Femur (tissue), 1 donor: ENCODE measurements around the gene ADCY1.

Source experiments
- DNase-seq: peaks from one replicate; pipeline ENCODE4 v3.0.0-alpha.2; 2017

ADCY1 gene

DNA sequence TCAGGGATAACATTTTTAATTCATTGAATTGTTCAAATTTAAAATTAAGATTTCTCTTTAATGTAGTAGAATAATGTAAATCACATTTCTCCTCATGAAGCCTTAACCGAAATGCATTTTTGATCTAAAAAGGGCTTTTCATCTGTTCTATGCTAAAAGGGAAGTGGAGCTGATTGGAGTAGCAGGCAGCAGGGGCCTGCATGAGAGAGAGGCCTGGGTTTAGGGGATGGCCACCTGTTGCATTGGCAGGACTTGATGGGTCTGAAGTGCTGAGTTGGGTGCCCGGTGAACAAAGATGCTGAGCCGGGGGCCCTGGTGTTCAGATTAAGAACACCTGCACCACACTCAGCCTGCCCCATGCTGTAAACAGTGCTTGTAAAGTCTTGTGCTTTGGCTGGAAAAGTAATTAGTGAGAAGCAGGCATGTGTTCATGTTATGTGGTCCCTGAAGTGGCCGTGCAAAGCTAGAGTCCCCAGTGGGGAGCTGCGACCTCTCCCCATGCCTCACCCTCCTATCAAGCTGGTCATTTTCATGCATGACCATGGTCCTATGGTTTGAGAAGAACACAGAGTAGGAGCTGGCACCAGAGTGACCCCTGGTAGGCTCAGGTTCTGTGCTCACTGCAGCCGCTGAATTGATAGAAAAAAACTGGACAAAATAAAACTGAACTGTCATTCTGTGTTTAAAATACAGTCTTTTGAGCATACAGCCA is 124.3 kb downstream of the ADCY1 start:
- DNase-seq = peak; percentile 5

DNA sequence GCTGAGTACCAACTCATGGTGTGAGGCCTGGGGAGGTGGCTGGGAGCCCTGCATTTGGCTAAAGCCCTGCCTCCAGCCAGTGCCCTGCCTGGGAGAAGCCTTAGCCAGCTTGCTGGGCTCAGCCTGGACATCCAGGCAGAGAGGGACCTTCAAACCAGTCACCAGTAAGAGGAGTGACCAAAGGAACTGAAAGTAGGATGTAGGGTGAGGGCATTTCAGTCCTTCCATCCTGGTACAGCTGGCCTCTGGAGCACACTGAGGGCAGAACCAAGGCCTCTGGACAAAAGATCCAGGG is 124.8 kb downstream of the ADCY1 start:
- DNase-seq = peak; percentile 8

DNA sequence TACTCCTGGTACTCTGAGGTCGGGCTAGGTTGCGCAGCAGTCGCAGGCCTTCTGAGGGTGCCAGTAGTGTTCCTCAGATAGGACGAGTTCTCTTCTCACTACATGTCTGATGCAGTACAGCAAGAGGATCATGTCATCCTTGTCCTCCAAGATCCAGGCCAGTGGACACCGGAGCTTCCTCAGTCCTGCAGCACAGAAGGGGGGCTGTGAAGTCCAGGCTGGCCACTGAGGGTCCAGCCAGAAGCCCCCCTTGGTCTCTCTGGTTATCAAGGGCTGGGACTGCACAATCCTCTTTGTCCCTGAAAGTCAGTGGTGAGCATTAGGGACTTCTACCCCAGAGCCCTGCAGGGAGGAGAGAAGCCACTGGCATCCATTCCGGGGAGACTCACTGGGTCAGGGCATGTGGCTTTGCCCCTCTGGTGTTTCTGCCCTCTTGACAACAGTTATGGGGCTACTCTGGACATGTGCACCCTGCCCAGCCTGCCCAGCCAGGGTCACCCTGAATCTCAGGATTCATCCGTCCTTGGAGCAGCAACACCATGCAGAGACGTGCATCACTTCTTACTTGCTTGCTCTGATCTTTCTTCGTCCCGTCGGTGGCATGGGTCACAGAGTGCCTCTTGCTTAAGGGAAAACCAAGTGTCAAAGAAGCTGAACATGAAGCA is 125.7 kb downstream of the ADCY1 start:
- DNase-seq = peak; percentile 1

DNA sequence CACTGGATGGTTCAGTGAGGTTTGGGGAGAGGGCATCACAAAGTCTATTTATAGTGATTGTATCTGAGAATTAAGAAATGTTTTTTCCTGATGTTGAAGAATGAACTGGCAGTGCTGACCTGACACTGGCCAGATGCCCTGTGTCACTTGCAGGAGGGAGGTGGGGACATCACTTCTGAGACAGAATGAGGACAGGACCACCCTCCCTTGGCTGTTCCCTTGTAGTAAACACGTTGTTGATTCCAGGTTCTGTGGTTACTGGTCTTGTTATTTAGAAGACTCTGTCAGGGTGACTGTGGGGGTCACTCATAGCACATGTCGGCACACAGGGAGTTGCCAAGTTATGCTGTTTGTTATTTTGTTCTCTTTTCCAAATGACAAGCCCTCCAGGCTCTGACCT is 126.4 kb downstream of the ADCY1 start:
- DNase-seq = peak; percentile 6

DNA sequence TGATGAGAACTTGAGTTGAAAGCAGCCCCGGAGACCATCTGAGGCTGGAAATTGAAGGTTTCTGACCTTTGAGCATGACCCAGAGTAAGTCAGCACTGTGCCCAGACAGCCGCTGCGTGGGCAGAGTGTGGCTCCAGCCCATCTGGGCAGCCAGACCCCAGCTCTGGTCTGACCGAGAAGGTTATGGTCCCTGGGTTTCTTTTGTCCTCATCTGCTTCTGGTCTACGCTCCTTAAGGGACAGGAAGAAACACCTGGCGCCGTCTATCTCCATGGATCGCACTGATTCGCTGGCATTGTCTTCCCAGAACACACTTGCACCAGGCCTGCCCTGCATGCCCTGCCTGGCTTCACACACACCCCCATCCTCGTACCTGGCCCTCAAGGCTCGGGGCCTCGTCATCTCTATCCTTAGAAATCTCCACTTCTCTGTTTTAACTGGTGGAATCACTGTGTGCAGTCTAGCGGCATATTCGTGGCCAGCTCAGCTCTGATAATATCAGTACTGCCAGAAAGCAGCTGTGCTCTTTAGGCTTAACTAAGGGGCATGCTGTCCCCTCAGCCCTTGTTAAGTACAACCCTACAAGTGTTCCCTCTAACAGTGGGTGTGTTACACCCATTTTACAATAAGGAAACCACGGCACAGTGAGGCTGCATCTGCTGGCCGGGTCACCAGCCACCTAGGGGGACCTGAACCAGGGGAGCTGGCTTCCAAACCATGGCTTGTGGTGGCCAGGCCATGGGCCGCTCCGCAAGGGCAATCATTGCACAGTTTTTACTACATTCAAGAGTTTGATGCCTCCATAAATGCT is 127.7 kb downstream of the ADCY1 start:
- DNase-seq = peak; percentile 5

DNA sequence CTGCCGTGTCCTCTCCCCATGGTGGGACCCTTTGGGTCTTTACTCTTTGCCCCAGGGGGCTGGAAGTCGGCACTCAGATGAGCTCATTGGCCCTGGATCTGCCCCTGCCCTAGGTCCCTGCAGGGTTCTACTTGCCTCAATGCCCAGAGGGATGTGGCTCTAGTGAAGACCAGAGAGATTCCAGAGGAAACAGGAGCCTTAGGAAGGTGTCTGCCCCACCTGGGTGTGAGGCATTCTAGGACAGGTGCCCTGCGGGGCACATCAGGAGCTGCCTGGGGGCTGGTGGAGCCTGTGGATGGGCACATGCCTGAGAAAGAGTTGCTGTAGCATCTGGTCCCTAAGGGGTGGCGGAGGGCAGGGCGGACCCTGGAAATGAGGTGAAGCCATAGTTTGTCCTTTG is 128.6 kb downstream of the ADCY1 start:
- DNase-seq = peak; percentile 1

DNA sequence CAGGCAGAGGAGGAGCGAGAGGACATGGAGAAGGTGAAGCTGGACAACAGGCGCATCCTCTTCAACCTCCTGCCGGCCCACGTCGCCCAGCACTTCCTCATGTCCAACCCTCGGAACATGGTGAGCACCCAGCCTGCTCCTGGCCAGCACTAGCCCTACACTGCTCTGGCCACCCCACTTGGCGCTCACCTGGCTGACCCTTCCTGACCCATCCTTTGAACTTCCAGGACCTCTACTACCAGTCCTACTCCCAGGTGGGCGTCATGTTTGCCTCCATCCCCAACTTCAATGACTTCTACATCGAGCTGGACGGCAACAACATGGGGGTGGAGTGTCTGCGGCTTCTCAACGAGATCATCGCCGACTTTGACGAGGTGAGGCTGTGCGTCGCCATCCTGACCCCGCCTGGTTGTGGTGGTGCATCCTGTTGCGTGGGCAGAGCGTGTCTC is 129.2 kb downstream of the ADCY1 start:
- peak; percentile 13 for DNase-seq

DNA sequence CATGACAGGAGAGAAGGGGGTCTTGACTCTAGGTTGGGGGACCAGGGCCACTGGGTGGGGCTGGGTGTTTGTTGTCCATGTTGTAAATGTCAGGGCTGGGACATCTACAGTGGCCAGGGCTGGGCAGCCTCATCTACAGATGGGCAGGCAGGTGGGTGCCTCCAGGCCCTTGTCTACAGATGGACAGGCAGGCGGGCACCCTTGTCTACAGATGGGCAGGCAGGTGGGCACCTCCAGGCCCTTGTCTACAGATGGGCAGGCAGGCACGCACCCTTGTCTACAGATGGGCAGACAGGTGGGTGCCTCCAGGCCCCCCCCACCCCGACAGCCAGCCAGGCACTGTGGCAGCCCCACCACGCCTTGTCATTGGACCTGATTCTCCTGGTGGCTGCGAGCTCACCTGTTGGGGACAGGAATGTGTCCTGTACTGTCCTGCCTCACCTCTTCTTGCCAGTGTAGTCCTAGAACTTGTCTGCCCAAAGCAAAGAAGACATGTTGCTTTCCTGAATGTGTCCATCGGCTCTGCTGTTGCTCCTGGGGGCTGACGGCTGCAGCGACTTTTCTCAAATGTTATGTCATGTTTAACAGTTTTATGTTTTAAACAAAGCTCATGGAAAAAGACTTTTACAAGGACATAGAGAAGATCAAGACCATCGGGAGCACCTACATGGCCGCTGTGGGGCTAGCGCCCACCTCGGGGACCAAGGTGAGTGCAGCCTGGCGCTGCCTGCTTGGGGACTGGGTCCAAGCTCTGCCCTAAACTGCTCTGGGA is 129.9 kb downstream of the ADCY1 start:
- DNase-seq = peak; percentile 7

DNA sequence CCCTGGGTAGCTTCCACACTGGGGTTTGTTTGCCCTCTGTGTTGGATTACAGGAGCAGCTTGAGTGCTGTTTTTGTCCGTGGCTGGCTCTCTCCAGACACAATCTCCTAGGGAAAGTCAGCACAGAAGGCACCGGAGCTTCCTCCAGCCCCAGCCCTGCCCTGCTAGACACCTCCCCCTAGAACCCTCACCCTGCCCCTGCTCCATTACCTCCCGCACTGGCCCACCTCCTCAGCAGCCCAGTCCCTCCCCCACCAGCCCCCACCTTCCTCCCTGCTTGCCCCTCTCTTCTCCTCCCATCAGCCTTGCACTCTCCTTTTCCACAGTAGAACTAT is 130.5 kb downstream of the ADCY1 start:
- DNase-seq = peak; percentile 6

DNA sequence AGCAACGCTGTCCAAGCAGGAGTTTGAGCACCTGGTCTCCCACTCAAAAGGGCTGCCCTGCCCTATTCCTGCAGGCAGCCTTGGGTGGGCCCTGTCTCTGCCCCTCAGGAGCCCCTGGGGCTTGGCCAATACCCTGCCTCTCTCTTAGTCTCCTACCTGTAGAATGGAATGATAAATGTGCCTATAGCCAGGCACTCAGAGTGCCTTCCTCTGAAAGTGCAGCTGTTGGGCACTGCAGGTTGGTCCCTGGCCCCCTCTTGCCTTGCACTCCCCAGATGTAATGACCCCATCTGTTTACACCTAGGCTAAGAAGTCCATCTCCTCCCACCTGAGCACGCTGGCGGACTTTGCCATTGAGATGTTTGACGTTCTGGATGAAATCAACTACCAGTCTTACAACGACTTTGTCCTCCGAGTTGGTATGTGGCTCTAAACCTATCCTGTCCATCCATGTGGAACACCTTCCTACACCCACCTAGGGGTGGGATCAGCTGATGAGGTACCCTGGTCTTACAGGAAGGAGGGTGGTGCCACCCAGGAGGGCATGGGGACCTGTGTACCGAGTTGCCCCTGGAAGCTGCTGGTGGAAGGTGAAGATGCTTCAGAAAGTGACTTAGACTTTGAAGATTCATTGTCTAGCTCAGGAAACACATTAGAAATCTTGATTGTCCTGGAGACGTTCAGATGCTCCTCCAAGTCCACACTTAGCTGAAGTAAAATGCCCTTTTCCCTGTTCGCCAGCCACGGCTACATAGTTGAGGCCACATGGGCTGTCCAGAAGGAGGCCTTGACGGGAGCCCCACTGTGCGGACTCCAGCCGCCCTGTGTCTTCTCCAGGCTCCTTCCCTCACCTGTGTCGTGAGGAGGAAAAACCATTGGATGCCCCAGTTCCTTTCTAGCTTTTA is 134.1 kb downstream of the ADCY1 start:
- peak; percentile 9 for DNase-seq

DNA sequence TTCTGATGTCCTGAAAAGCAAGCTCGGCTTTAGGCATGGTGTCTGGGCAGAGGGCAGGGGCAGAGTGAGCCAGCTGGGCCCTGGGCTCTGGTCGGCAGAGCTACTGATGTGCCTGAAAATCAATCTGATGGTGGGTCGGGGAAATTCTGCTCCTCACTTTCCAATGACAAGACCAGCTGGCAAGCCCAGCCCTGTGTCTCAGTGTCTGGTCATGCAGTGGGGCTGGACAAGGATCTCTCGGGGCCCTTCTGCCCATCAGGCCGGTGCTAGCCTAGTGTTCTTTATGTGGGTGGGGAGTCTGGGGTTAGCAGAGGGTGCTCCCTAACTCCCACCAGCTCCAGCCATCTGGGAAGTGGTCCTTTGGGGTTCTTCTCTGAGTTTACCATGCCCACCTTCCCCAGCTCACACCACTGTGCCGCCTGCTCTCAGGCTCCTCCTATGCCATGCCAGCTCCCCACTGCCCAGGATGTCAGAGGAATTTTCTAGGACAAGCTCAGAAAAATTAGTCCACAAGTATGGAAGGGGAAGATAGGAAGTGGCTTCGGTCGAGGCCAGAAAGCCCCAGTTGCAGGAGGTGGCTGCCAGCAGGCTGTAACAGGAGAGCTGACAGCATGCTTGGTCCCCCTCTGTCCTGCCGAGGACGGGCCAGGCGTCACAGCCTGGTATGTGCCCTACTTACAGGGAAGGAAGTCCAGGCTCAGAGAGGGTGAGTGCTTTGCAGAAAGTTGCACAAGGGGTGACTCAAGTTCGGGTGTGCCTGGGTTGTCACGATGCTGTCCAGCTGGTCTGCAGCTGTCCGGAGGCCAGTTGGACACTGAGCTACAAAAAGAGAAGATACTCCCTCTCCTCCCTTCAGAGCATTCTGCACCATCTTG is 135.2 kb downstream of the ADCY1 start:
- DNase-seq = peak; percentile 16

DNA sequence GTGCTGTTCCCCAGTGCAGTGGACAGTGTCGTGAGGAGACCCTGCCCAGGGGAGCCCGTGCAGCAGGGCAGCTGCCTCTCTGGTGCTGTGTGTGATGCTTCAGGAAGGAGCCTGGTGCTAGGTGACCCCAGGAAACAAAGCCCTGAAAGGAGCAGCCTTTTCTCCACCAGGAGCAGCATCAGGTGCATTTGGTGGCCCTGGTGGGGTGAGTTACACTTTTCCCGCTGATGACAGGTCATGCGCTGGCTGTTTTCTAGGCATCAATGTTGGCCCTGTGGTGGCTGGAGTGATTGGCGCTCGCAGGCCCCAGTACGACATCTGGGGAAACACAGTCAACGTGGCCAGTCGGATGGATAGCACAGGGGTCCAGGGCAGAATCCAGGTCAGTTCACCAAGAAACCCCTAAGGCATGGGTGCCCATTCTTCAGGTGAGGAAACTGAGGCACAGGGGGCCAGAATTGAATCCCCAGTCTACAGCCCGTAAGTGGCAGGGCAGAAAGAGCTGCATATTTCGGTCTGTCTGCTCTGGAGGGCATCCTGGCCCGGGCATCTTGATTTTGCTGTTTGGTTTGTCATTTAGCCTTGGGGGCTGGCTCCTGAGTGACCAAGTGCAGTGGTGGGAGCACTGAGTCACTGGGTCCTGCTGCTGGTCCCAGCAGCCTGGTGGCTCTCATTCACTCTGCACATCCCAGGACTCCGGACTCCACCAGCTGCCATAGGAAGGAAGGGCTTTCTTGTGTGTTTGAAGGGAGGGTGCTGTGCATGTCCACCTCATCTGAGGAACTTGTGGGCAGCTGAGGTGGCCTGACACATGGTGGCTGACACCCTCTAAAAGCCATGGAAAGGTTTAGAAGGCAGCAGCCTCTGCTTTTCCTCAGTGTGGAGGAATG is 136.3 kb downstream of the ADCY1 start:
- DNase-seq = peak; percentile 11

DNA sequence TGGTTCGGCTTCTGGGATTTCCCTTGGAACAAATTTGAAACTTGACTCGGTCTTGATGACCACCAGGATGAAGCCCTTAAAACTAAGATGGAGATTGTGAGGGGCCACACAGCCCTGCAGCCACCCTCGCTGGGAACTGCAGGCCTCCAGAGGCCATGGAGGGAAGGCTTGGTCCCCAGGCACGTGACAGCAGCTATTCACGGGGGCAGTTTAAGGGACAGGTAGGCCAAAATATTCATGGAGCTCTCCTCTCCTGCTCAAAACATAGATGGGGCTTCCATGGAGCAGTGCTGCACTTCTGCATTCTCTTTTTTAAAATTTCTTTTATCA is 137.0 kb downstream of the ADCY1 start:
- no peak for DNase-seq

DNA sequence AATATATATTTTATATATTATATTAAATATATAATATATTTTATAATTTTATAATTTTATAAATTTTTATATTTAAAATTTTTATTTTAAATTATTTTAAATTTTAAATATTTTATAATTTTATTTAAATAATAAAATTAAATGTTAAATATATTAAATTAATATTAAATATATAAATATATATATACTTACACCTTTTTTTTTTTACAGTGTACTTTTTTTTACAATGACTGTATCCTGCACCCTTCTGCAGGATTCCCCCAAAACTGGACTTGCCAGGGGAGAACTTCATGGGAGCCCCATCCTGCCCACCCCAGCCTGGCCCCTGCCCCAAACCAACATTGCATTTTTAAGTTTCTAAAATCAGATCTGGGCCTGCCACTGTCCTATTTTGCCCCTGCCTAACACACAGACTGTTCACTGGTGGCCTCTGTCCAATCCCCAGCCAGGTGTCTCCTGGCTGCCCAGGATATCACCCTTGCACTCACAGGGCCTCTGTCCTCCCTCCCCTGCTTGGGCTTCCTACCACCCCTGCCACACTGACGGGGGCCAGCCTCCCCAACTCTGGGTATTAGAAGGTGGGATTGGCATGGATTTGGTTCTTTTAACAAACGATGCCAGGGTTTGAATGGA is 138.0 kb downstream of the ADCY1 start:
- peak; percentile 9 for DNase-seq

DNA sequence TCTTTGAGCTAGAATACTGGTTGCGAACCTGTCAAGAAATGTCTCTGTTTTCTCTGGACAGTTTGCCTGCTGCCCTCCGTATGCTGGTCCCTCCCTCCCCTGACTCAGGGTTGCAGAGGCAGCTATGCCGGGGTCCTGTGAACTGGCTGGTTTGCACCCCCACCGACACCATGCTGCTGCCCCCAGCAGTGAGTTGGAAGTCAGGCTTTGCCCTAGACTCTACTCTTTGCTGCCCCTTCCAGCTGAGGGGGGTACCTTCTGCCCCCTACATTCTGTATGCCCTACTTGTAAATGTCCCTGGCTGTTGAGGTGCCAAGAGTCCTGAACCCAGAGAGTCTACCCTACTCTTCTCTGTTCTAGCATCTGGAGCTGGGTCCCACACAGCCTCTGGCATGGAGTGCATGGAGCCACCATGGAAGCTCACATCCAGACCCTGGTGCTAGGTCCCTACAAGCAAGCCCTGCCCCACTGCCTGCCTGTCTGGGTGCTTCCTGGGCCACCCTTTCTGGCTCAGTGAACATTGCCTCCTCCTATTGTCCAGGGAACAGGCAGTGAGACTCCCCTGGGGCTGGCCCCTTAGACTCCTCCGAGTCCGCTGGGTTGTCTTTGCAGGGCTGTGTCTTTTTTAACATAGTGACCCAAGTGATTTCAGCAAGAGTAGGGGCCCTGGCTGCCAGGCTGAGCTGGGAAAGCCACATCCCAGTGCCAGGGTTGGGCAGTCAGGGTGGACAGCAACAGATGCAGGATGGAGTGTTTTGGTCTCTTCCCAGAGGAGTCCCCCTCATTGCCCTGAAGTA is 138.9 kb downstream of the ADCY1 start:
- peak; percentile 10 for DNase-seq

DNA sequence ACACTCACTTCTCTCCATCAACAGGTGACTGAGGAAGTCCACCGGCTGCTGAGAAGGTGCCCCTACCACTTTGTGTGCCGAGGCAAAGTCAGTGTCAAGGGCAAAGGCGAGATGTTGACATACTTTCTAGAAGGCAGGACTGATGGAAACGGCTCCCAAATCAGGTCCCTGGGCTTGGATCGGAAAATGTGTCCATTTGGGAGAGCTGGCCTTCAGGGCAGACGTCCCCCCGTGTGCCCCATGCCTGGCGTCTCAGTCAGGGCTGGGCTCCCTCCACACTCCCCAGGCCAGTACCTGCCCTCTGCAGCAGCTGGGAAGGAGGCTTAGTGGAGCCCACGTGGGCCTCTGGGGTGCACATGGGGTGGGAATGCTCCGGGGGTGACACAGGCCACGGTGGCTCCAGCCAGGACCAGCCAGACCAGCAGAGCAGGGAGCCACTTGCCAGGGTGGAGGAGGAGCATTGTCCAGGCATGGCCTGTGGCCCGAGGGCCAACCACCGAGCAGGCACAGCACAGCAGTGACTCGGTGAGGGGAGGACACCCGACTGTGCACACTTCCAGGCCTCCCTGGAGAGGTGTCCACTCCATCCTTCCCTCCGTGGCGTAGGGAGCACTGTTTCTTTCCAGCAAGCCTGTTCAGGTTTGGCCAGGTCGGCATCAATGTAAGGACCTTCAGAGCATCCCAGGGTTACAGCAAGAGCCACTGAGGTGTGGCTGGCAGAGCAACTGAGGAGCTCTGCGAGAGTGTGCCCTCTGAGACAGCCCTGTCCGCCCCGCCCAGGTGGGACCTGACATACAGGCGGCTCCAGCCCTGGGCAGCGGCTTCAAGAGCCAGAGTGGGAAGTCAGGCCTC is 139.7 kb downstream of the ADCY1 start:
- DNase-seq = peak; percentile 11

DNA sequence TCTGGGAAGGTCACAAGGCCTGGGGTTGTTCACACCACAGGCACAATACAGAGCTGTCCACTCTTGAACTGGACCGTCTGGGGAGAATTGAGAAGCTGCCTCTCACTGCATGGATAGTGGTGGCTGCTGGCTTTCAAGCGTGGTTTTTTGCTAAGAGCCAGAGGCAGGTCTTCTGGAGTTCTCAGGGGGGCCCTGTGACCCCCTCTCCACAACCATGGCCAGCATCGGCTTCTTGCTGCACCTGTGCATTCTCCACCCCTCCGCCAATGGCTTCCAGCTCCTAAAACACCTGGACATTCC is 140.3 kb downstream of the ADCY1 start:
- no peak for DNase-seq
